GM19025 (cell line): Measurements from ENCODE around the gene RIPPLY3.
"Not testable (repeated sequence)": the region's sequence is repeated elsewhere in the genome, so short reads cannot be mapped to it uniquely, and the experiment has no call there.

ENCODE experiments used
- ATAC-seq: cut with Tn5 transposase; IDR thresholded peaks from one replicate; pipeline ENCODE4 v1.9.1; 2021; ENCODE audit warnings: mild to moderate bottlenecking, low read depth, moderate library complexity; ENCODE audit not compliant: unreplicated experiment

The RIPPLY3 gene

GRCh38 chr21:37005548-37006485 is 685 bp upstream of the RIPPLY3 start:
- ATAC-seq, result no peak

GRCh38 chr21:37008724-37009123 is 2.2 kb downstream of the RIPPLY3 start:
- no peak for ATAC-seq

- peak; percentile 93 for ATAC-seq
These were observed 3.3 kb downstream of the RIPPLY3 start for GRCh38 chr21:37009740-37010341.

- ATAC-seq, result no peak
These were observed 11.6 kb downstream of the RIPPLY3 start for GRCh38 chr21:37017951-37018679.

GRCh38 chr21:37026499-37026898 is 20.0 kb downstream of the RIPPLY3 start:
- no peak for ATAC-seq

- ATAC-seq, result no peak
These were observed 22.1 kb downstream of the RIPPLY3 start for GRCh38 chr21:37028570-37028969.

- ATAC-seq, result no peak
These were observed 24.4 kb downstream of the RIPPLY3 start for GRCh38 chr21:37030864-37031263.

- ATAC-seq, result no peak
These were observed 25.8 kb downstream of the RIPPLY3 start for GRCh38 chr21:37032293-37032692.

GRCh38 chr21:37032877-37033471 is 26.5 kb downstream of the RIPPLY3 start:
- no peak for ATAC-seq

- not testable (repeated sequence) for ATAC-seq
These were observed 27.9 kb downstream of the RIPPLY3 start for GRCh38 chr21:37034394-37034793.

- ATAC-seq, result no peak
These were observed 29.7 kb downstream of the RIPPLY3 start for GRCh38 chr21:37036177-37036576.

- no peak for ATAC-seq
These were observed 33.0 kb downstream of the RIPPLY3 start for GRCh38 chr21:37039411-37040075.

GRCh38 chr21:37040212-37040611 is 33.7 kb downstream of the RIPPLY3 start:
- ATAC-seq, result no peak

GRCh38 chr21:37041706-37042271 is 35.3 kb downstream of the RIPPLY3 start:
- ATAC-seq, result no peak

GRCh38 chr21:37043818-37044217 is 37.3 kb downstream of the RIPPLY3 start:
- no peak for ATAC-seq

- ATAC-seq, result no peak
These were observed 38.1 kb downstream of the RIPPLY3 start for GRCh38 chr21:37044643-37045042.

GRCh38 chr21:37045149-37045548 is 38.6 kb downstream of the RIPPLY3 start:
- no peak for ATAC-seq

GRCh38 chr21:37045556-37045955 is 39.1 kb downstream of the RIPPLY3 start:
- no peak for ATAC-seq

- no peak for ATAC-seq
These were observed 40.6 kb downstream of the RIPPLY3 start for GRCh38 chr21:37047079-37047478.

GRCh38 chr21:37049741-37050140 is 43.2 kb downstream of the RIPPLY3 start:
- not testable (repeated sequence) for ATAC-seq
